ENCODE measurements around the gene PLCE1. TPM values are rescaled to one million over a fixed set of nuclear protein-coding genes. Genes with fewer than 3 reads are reported as not detected.

Gene PLCE1
- total and polyA plus RNA-seq, 2 of the 8 experiments (the other 6 are each of a cell fraction or from before 2014, with no cell fraction given) = 0.05 to 0.06 TPM

DNA sequence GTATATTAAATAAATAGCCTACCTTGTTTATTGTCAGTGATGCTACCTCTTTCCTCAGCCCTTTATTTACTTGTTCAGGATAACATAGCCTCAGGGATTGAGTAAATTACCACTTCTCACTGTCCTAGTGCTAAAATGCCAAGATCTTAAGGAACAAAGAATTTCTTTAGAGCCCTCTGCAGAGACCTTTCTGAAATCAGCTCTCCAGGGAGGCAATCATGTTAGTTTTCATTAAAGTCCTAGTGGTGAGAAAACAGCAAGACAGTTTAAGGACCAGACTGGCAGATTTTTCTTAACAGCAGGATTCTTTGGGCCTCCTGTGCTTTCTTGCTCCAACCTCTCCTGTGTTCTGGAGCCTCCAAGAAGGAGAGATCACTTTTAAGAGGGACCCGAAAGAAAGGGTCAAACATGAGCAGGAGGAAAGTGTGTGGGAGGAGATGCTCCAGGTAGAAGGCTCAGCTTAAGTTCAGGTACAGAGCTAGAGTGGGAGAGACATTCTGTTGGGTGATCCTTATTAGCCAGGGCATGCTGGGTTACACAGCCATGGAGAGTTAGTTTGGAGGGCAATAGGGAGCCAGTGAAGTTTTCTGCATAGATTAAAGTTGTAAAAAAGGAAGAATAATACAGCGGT is 1.2 kb upstream of the PLCE1 start (continued):
- TF ChIP-seq, protein P1, sequence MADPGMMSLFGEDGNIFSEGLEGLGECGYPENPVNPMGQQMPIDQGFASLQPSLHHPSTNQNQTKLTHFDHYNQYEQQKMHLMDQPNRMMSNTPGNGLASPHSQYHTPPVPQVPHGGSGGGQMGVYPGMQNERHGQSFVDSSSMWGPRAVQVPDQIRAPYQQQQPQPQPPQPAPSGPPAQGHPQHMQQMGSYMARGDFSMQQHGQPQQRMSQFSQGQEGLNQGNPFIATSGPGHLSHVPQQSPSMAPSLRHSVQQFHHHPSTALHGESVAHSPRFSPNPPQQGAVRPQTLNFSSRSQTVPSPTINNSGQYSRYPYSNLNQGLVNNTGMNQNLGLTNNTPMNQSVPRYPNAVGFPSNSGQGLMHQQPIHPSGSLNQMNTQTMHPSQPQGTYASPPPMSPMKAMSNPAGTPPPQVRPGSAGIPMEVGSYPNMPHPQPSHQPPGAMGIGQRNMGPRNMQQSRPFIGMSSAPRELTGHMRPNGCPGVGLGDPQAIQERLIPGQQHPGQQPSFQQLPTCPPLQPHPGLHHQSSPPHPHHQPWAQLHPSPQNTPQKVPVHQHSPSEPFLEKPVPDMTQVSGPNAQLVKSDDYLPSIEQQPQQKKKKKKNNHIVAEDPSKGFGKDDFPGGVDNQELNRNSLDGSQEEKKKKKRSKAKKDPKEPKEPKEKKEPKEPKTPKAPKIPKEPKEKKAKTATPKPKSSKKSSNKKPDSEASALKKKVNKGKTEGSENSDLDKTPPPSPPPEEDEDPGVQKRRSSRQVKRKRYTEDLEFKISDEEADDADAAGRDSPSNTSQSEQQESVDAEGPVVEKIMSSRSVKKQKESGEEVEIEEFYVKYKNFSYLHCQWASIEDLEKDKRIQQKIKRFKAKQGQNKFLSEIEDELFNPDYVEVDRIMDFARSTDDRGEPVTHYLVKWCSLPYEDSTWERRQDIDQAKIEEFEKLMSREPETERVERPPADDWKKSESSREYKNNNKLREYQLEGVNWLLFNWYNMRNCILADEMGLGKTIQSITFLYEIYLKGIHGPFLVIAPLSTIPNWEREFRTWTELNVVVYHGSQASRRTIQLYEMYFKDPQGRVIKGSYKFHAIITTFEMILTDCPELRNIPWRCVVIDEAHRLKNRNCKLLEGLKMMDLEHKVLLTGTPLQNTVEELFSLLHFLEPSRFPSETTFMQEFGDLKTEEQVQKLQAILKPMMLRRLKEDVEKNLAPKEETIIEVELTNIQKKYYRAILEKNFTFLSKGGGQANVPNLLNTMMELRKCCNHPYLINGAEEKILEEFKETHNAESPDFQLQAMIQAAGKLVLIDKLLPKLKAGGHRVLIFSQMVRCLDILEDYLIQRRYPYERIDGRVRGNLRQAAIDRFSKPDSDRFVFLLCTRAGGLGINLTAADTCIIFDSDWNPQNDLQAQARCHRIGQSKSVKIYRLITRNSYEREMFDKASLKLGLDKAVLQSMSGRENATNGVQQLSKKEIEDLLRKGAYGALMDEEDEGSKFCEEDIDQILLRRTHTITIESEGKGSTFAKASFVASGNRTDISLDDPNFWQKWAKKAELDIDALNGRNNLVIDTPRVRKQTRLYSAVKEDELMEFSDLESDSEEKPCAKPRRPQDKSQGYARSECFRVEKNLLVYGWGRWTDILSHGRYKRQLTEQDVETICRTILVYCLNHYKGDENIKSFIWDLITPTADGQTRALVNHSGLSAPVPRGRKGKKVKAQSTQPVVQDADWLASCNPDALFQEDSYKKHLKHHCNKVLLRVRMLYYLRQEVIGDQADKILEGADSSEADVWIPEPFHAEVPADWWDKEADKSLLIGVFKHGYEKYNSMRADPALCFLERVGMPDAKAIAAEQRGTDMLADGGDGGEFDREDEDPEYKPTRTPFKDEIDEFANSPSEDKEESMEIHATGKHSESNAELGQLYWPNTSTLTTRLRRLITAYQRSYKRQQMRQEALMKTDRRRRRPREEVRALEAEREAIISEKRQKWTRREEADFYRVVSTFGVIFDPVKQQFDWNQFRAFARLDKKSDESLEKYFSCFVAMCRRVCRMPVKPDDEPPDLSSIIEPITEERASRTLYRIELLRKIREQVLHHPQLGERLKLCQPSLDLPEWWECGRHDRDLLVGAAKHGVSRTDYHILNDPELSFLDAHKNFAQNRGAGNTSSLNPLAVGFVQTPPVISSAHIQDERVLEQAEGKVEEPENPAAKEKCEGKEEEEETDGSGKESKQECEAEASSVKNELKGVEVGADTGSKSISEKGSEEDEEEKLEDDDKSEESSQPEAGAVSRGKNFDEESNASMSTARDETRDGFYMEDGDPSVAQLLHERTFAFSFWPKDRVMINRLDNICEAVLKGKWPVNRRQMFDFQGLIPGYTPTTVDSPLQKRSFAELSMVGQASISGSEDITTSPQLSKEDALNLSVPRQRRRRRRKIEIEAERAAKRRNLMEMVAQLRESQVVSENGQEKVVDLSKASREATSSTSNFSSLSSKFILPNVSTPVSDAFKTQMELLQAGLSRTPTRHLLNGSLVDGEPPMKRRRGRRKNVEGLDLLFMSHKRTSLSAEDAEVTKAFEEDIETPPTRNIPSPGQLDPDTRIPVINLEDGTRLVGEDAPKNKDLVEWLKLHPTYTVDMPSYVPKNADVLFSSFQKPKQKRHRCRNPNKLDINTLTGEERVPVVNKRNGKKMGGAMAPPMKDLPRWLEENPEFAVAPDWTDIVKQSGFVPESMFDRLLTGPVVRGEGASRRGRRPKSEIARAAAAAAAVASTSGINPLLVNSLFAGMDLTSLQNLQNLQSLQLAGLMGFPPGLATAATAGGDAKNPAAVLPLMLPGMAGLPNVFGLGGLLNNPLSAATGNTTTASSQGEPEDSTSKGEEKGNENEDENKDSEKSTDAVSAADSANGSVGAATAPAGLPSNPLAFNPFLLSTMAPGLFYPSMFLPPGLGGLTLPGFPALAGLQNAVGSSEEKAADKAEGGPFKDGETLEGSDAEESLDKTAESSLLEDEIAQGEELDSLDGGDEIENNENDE (IDR thresholded peaks at IDR 0.05; ENCODE audit: insufficient replicate concordance, low read length) = no peak
- TF ChIP-seq SIN3A (conservative IDR thresholded peaks at IDR 0.05 in 1 of 2, IDR thresholded peaks at IDR 0.05 in 1 of 2; ENCODE audit: low read depth in 1 of 2, low read length in 2 of 2) (no peak), KDM5A (IDR thresholded peaks at IDR 0.05; ENCODE audit: low read length) (no peak)
- TF ChIP-seq, protein P2, sequence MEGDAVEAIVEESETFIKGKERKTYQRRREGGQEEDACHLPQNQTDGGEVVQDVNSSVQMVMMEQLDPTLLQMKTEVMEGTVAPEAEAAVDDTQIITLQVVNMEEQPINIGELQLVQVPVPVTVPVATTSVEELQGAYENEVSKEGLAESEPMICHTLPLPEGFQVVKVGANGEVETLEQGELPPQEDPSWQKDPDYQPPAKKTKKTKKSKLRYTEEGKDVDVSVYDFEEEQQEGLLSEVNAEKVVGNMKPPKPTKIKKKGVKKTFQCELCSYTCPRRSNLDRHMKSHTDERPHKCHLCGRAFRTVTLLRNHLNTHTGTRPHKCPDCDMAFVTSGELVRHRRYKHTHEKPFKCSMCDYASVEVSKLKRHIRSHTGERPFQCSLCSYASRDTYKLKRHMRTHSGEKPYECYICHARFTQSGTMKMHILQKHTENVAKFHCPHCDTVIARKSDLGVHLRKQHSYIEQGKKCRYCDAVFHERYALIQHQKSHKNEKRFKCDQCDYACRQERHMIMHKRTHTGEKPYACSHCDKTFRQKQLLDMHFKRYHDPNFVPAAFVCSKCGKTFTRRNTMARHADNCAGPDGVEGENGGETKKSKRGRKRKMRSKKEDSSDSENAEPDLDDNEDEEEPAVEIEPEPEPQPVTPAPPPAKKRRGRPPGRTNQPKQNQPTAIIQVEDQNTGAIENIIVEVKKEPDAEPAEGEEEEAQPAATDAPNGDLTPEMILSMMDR (IDR thresholded peaks at IDR 0.05; ENCODE audit: control extremely low read depth in 1 of 3, insufficient read depth in 1 of 3, low read depth in 1 of 3, low read length in 3 of 3) = peak in 1 of 3 experiments; percentile 10; a peak in 1 of 4 replicates

All from H1 (cell line).